PFSK-1 (cell line): Measurements from ENCODE around the gene UFM1.

Source experiments
- POLR2AphosphoS5 ChIP-seq: IDR thresholded peaks from 2 replicates; pipeline ENCODE4 v1.6.1; 2012; ENCODE audit warnings: low read depth, mild to moderate bottlenecking, control low read depth, low read length, moderate library complexity
- SIN3A ChIP-seq: IDR thresholded peaks from 2 replicates; pipeline ENCODE4 v1.6.1; 2012; ENCODE audit warnings: mild to moderate bottlenecking, low read length, moderate library complexity, borderline replicate concordance; ENCODE audit not compliant: insufficient read depth
- TAF1 ChIP-seq: IDR thresholded peaks from 2 replicates; pipeline ENCODE4 v1.6.1; 2012; ENCODE audit warnings: low read length, control low read depth, borderline replicate concordance; ENCODE audit not compliant: insufficient read depth
- TF ChIP-seq, protein P1 (sequence below), 2 experiments: IDR thresholded peaks; 2 replicates each; pipeline versions ENCODE4 v1.6.1 to v1.8.0; 2011 to 2012; ENCODE audit warnings: low read depth in 2 of 2, low read length in 2 of 2, control low read depth in 1 of 2, inconsistent platforms in 1 of 2, mild to moderate bottlenecking in 1 of 2, moderate library complexity in 1 of 2; ENCODE audit not compliant: insufficient read depth in 1 of 2

DNA sequence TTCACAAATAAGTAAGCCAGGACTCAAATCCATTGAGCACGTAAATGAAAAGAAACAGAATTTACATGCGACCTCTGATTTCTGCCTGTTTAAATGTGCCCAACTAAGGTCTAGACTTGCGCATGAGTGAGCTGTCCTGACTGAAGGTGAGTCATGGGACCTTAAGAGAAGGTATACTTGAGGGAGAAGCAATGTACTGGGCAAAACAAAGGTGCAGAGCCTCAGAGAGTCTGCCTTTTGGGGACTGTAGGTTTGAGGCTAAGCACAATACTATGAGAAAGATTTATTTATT is 45.8 kb downstream of the UFM1 start:
- TF ChIP-seq, protein P1, sequence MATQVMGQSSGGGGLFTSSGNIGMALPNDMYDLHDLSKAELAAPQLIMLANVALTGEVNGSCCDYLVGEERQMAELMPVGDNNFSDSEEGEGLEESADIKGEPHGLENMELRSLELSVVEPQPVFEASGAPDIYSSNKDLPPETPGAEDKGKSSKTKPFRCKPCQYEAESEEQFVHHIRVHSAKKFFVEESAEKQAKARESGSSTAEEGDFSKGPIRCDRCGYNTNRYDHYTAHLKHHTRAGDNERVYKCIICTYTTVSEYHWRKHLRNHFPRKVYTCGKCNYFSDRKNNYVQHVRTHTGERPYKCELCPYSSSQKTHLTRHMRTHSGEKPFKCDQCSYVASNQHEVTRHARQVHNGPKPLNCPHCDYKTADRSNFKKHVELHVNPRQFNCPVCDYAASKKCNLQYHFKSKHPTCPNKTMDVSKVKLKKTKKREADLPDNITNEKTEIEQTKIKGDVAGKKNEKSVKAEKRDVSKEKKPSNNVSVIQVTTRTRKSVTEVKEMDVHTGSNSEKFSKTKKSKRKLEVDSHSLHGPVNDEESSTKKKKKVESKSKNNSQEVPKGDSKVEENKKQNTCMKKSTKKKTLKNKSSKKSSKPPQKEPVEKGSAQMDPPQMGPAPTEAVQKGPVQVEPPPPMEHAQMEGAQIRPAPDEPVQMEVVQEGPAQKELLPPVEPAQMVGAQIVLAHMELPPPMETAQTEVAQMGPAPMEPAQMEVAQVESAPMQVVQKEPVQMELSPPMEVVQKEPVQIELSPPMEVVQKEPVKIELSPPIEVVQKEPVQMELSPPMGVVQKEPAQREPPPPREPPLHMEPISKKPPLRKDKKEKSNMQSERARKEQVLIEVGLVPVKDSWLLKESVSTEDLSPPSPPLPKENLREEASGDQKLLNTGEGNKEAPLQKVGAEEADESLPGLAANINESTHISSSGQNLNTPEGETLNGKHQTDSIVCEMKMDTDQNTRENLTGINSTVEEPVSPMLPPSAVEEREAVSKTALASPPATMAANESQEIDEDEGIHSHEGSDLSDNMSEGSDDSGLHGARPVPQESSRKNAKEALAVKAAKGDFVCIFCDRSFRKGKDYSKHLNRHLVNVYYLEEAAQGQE (IDR thresholded peaks at IDR 0.05; ENCODE audit: insufficient read depth in 1 of 2, low read depth in 2 of 2, low read length in 2 of 2): no peak
- TF ChIP-seq TAF1 (no peak), POLR2AphosphoS5 (no peak), SIN3A (no peak)
